Hepatocyte (in vitro differentiated cells): ENCODE data around the gene TBL3. TPM values are rescaled to one million over a fixed set of nuclear protein-coding genes. Genes with fewer than 3 reads are reported as not detected.
A peak's percentile ranks its signal among the peaks of the same experiment; 100 is the strongest.

Source experiments
- DNase-seq: peaks from one replicate; pipeline ENCODE4 v3.0.0-alpha.2; 2016; ENCODE audit warnings: low spot score
- H2AFZ ChIP-seq: fragments of 200-600 bp; sonication (generic); 2 replicates; pipeline ENCODE4 v1.6.0; 2016; ENCODE audit warnings: antibody characterized with exemption, mild to moderate bottlenecking
- H3K27ac ChIP-seq: fragments of 200-600 bp; sonication (generic); 2 replicates; pipeline ENCODE4 v1.5.1; 2016; ENCODE audit warnings: mild to moderate bottlenecking
- H3K27me3 ChIP-seq: fragments of 200-600 bp; sonication (generic); 2 replicates; pipeline ENCODE4 v1.6.1; 2016
- H3K36me3 ChIP-seq: fragments of 200-600 bp; sonication (generic); replicated peaks from 2 replicates; pipeline ENCODE4 v1.5.1; 2016; ENCODE audit warnings: low read depth; ENCODE audit not compliant: insufficient read depth
- H3K4me1 ChIP-seq: fragments of 200-600 bp; sonication (generic); 2 replicates; pipeline ENCODE4 v1.5.1; 2016; ENCODE audit warnings: mild to moderate bottlenecking, moderate library complexity; ENCODE audit not compliant: insufficient read depth
- H3K4me2 ChIP-seq: fragments of 200-600 bp; sonication (generic); 2 replicates; pipeline ENCODE4 v1.6.0; 2016
- H3K4me3 ChIP-seq: fragments of 200-600 bp; sonication (generic); 2 replicates; pipeline ENCODE4 v1.5.1; 2016; ENCODE audit warnings: mild to moderate bottlenecking
- H3K79me2 ChIP-seq: fragments of 200-600 bp; sonication (generic); 2 replicates; pipeline ENCODE4 v1.6.0; 2017; ENCODE audit warnings: mild to moderate bottlenecking
- H3K9me2 ChIP-seq: fragments of 200-600 bp; sonication (generic); replicated peaks from 2 replicates; pipeline ENCODE4 v1.6.0; 2017; ENCODE audit warnings: mild to moderate bottlenecking; ENCODE audit not compliant: insufficient read depth
- H3K9me3 ChIP-seq: fragments of 200-600 bp; sonication (generic); 2 replicates; pipeline ENCODE4 v1.5.1; 2016; ENCODE audit warnings: low read depth, mild to moderate bottlenecking
- H4K20me1 ChIP-seq: fragments of 200-600 bp; sonication (generic); 2 replicates; pipeline ENCODE4 v1.6.0; 2016; ENCODE audit warnings: mild to moderate bottlenecking; ENCODE audit not compliant: insufficient read depth, poor library complexity, severe bottlenecking
- CTCF ChIP-seq: fragments of 200-600 bp; sonication (generic); IDR thresholded peaks from 2 replicates; pipeline ENCODE4 v1.5.1; 2016; ENCODE audit warnings: antibody characterized with exemption, mild to moderate bottlenecking; ENCODE audit not compliant: poor library complexity
- EZH2 ChIP-seq: fragments of 200-600 bp; sonication (generic); IDR thresholded peaks from 2 replicates; pipeline ENCODE4 v1.6.1; 2016; ENCODE audit warnings: antibody characterized with exemption, mild to moderate bottlenecking, borderline replicate concordance
- EZH2phosphoT487 ChIP-seq: fragments of 200-600 bp; sonication (generic); IDR thresholded peaks from one replicate; pipeline ENCODE4 v1.6.1; 2018; ENCODE audit warnings: antibody characterized with exemption, mild to moderate bottlenecking, low read depth, moderate library complexity; ENCODE audit not compliant: unreplicated experiment, severe bottlenecking
- WGBS: methylation state at CpG from one replicate; pipeline ENCODE4 v1.1.6; 2016; ENCODE audit warnings: low lambda C conversion rate; ENCODE audit errors: missing lambda C conversion rate; 5-methylcytosine and 5-hydroxymethylcytosine counted together
- polyA plus RNA-seq: library from polyadenylated mRNA; unstranded; fragments of >200 nt; fragmentation: Nextera tagmentation; extraction: Ambion mirVana; gene quantifications from 2 replicates; pipeline ENCODE4 v1.2.1, GENCODE V29; 2016
- total RNA-seq: library from RNA; depleted of rRNA; stranded (reverse); fragments of >200 nt; gene quantifications from 2 replicates; pipeline ENCODE4 v1.2.3, GENCODE V29; 2014

Gene TBL3
- total and polyA plus RNA-seq, 2 experiments from 2014 or later = 24.2 to 48.5 TPM

- DNase-seq = no peak
- H4K20me1 ChIP-seq = no peaks in the 10 kb centered on the region
- no peak overlapping the region for H2AFZ ChIP-seq
- H3K9me2 ChIP-seq = no peaks in the 10 kb centered on the region
- H3K9me3 ChIP-seq = no peaks in the 10 kb centered on the region
- no peaks in the 10 kb centered on the region for H3K79me2 ChIP-seq
- 65% methylated on average over 2 of the region's 2 CpGs for WGBS
- TF ChIP-seq EZH2phosphoT487 = no peak
- TF ChIP-seq CTCF = no peak
- TF ChIP-seq EZH2 = no peak
- H3K4me3 ChIP-seq = no peak overlapping the region
- peaks cover 28% of the 10 kb centered on the region for H3K4me1 ChIP-seq
- no peaks in the 10 kb centered on the region for H3K36me3 ChIP-seq
- no peak overlapping the region for H3K27ac ChIP-seq
- no peak overlapping the region for H3K4me2 ChIP-seq
- peaks cover 22% of the 10 kb centered on the region for H3K27me3 ChIP-seq
Measured at GRCh38 chr16:1993731-1994131, 21.9 kb downstream of the TBL3 start.

GRCh38 chr16:1997494-1998359, 25.9 kb downstream of the TBL3 start:
- no peaks in the 10 kb centered on the region for H3K79me2 ChIP-seq
- H3K36me3 ChIP-seq = no peaks in the 10 kb centered on the region
- peaks cover under 1% of the 10 kb centered on the region for H4K20me1 ChIP-seq
- H3K9me2 ChIP-seq = no peaks in the 10 kb centered on the region
- no peaks in the 10 kb centered on the region for H3K9me3 ChIP-seq
- TF ChIP-seq CTCF (no peak), EZH2 (no peak), EZH2phosphoT487 (no peak)
- 86% methylated on average over 25 of the region's 26 CpGs for WGBS
- no peaks in the 10 kb centered on the region for H3K27me3 ChIP-seq
- no peak for DNase-seq
- no peak overlapping the region for H2AFZ ChIP-seq
- peak overlapping the region; percentile 67 for H3K27ac ChIP-seq
- peaks cover 10% of the 10 kb centered on the region for H3K4me1 ChIP-seq
- no peak overlapping the region for H3K4me2 ChIP-seq
- no peak overlapping the region for H3K4me3 ChIP-seq

GRCh38 chr16:1998360-1998835, 26.5 kb downstream of the TBL3 start:
- 94% methylated on average over 27 of the region's 27 CpGs for WGBS
- DNase-seq = no peak
- H3K27ac ChIP-seq = peak overlapping the region; percentile 53
- peaks cover 4% of the 10 kb centered on the region for H3K79me2 ChIP-seq
- H3K27me3 ChIP-seq = no peaks in the 10 kb centered on the region
- no peak overlapping the region for H3K4me2 ChIP-seq
- peaks cover 10% of the 10 kb centered on the region for H3K4me1 ChIP-seq
- no peaks in the 10 kb centered on the region for H3K9me2 ChIP-seq
- no peaks in the 10 kb centered on the region for H3K36me3 ChIP-seq
- no peak overlapping the region for H2AFZ ChIP-seq
- H4K20me1 ChIP-seq = peaks cover 7% of the 10 kb centered on the region
- H3K4me3 ChIP-seq = no peak overlapping the region
- TF ChIP-seq CTCF (no peak), EZH2 (no peak), EZH2phosphoT487 (no peak)
- no peaks in the 10 kb centered on the region for H3K9me3 ChIP-seq
